GM23338 (cell line): ENCODE results near the gene PDS5A. TPM values are rescaled to one million over a fixed set of nuclear protein-coding genes. Genes with fewer than 3 reads are reported as not detected.

Source experiments
- ATAC-seq: fragments of 200-7000 bp; cut with Tn5 transposase; 3 replicates; pipeline ENCODE4 v1.9.1; 2020
- DNase-seq: peaks from one replicate; pipeline ENCODE4 v3.0.0-alpha.2; 2015; ENCODE audit warnings: low spot score
- H2AFZ ChIP-seq: fragments of 200-600 bp; sonication (generic); 2 replicates; pipeline ENCODE4 v1.8.0; 2016; ENCODE audit warnings: antibody characterized with exemption, mild to moderate bottlenecking, moderate library complexity
- H3F3A ChIP-seq: fragments of 200-600 bp; sonication (generic); replicated peaks from 2 replicates; pipeline ENCODE4 v1.8.0; 2017; ENCODE audit warnings: antibody characterized with exemption, mixed run types, low read depth
- H3K27ac ChIP-seq: fragments of 200-600 bp; sonication (generic); 2 replicates; pipeline ENCODE4 v1.6.1; 2016; ENCODE audit warnings: low read depth
- H3K27me3 ChIP-seq: fragments of 200-600 bp; sonication (generic); 2 replicates; pipeline ENCODE4 v1.8.0; 2016; ENCODE audit warnings: mild to moderate bottlenecking, mixed run types, moderate library complexity; ENCODE audit not compliant: insufficient read depth
- H3K36me3 ChIP-seq: fragments of 200-600 bp; sonication (generic); 2 replicates; pipeline ENCODE4 v1.8.0; 2016; ENCODE audit warnings: mild to moderate bottlenecking; ENCODE audit not compliant: insufficient read depth
- H3K4me1 ChIP-seq: fragments of 200-600 bp; sonication (generic); 2 replicates; pipeline ENCODE4 v1.8.0; 2016; ENCODE audit warnings: mild to moderate bottlenecking, moderate library complexity; ENCODE audit not compliant: insufficient read depth
- H3K4me2 ChIP-seq: fragments of 200-600 bp; sonication (generic); 2 replicates; pipeline ENCODE4 v1.7.1; 2017; ENCODE audit warnings: mixed run types
- H3K4me3 ChIP-seq: fragments of 200-600 bp; sonication (generic); 2 replicates; pipeline ENCODE4 v1.6.1; 2016; ENCODE audit warnings: mixed run types
- H3K79me2 ChIP-seq: fragments of 200-600 bp; sonication (generic); replicated peaks from 2 replicates; pipeline ENCODE4 v1.8.0; 2017; ENCODE audit warnings: mild to moderate bottlenecking; ENCODE audit not compliant: insufficient read depth
- H3K9me2 ChIP-seq: fragments of 200-600 bp; sonication (generic); 2 replicates; pipeline ENCODE4 v1.8.0; 2017; ENCODE audit not compliant: insufficient read depth
- H4K20me1 ChIP-seq: fragments of 200-600 bp; sonication (generic); replicated peaks from 2 replicates; pipeline ENCODE4 v1.8.0; 2017; ENCODE audit warnings: mild to moderate bottlenecking; ENCODE audit not compliant: insufficient read depth
- H3K27ac Mint-ChIP-seq: 2 replicates; pipeline ENCODE4 v1.8.0; 2020; ENCODE audit warnings: inconsistent platforms, mild to moderate bottlenecking, moderate library complexity, mixed read lengths
- H3K27me3 Mint-ChIP-seq: 3 replicates; pipeline ENCODE4 v1.8.0; 2022; ENCODE audit warnings: low read depth, mild to moderate bottlenecking, moderate library complexity, mixed read lengths, inconsistent platforms; ENCODE audit not compliant: insufficient read depth, poor library complexity
- H3K36me3 Mint-ChIP-seq: 3 replicates; pipeline ENCODE4 v1.8.0; 2021; ENCODE audit warnings: low read depth, mild to moderate bottlenecking, inconsistent platforms, moderate library complexity, mixed read lengths
- H3K4me1 Mint-ChIP-seq: 3 replicates; pipeline ENCODE4 v1.8.0; 2020; ENCODE audit warnings: mild to moderate bottlenecking, inconsistent platforms, mixed read lengths
- H3K4me3 Mint-ChIP-seq: 3 replicates; pipeline ENCODE4 v1.8.0; 2021; ENCODE audit warnings: moderate library complexity, mild to moderate bottlenecking, inconsistent platforms, mixed read lengths
- H3K9me3 Mint-ChIP-seq: 3 replicates; pipeline ENCODE4 v1.8.0; 2020; ENCODE audit warnings: moderate library complexity, mild to moderate bottlenecking, inconsistent platforms, mixed read lengths
- CREB1 ChIP-seq: fragments of 250-450 bp; sonication (Bioruptor Pico); IDR thresholded peaks from 2 replicates; pipeline ENCODE4 v1.5.0; 2020; ENCODE audit warnings: low read depth, mild to moderate bottlenecking, moderate library complexity
- ETS1 ChIP-seq: IDR thresholded peaks from 2 replicates; pipeline ENCODE4 v1.6.1; 2016; ENCODE audit warnings: antibody characterized with exemption
- EZH2 ChIP-seq: fragments of 200-600 bp; sonication (generic); IDR thresholded peaks from one replicate; pipeline ENCODE4 v1.8.0; 2017; ENCODE audit warnings: antibody characterized with exemption, mild to moderate bottlenecking, low read depth; ENCODE audit not compliant: unreplicated experiment
- JUNB ChIP-seq: IDR thresholded peaks from one replicate; pipeline ENCODE4 v1.6.1; 2016; ENCODE audit warnings: antibody characterized with exemption; ENCODE audit not compliant: unreplicated experiment
- NANOG ChIP-seq: IDR thresholded peaks from 2 replicates; pipeline ENCODE4 v1.6.1; 2016; ENCODE audit warnings: antibody characterized with exemption, borderline replicate concordance
- POLR2AphosphoS5 ChIP-seq: IDR thresholded peaks from 2 replicates; pipeline ENCODE4 v1.6.1; 2016; ENCODE audit warnings: antibody characterized with exemption, low read depth
- STAT1 ChIP-seq: IDR thresholded peaks from one replicate; pipeline ENCODE4 v1.6.1; 2016; ENCODE audit warnings: antibody characterized with exemption; ENCODE audit not compliant: unreplicated experiment
- ZNF114 ChIP-seq: fragments of 250-450 bp; sonication (Bioruptor Pico); IDR thresholded peaks from 2 replicates; pipeline ENCODE4 v1.5.0; 2020; ENCODE audit warnings: mild to moderate bottlenecking, moderate library complexity
- ZNF331 ChIP-seq: fragments of 250-450 bp; sonication (Bioruptor Pico); IDR thresholded peaks from 2 replicates; pipeline ENCODE4 v1.5.0; 2020; ENCODE audit warnings: low read depth, mild to moderate bottlenecking, moderate library complexity
- polyA plus RNA-seq: library from polyadenylated mRNA; unstranded; fragments of >200 nt; fragmentation: Nextera tagmentation; extraction: Ambion mirVana; gene quantifications from 2 replicates; pipeline ENCODE4 v1.2.1, GENCODE V29; 2016
- total RNA-seq: library from RNA; depleted of rRNA; stranded (reverse); fragments of >200 nt; shearing (Covaris generic); gene quantifications from 2 replicates; pipeline ENCODE4 v1.2.3, GENCODE V29; 2014
- TF ChIP-seq, protein P1 (sequence below): IDR thresholded peaks from one replicate; pipeline ENCODE4 v1.6.1; 2018; ENCODE audit warnings: antibody characterized with exemption; ENCODE audit not compliant: unreplicated experiment
- TF ChIP-seq, protein P2 (sequence below): fragments of 250-450 bp; sonication (Bioruptor Pico); IDR thresholded peaks from 2 replicates; pipeline ENCODE4 v1.5.0; 2020; ENCODE audit warnings: mild to moderate bottlenecking, moderate library complexity

PDS5A gene
- total and polyA plus RNA-seq, 2 experiments from 2014 or later: 22.1 to 91.9 TPM

DNA sequence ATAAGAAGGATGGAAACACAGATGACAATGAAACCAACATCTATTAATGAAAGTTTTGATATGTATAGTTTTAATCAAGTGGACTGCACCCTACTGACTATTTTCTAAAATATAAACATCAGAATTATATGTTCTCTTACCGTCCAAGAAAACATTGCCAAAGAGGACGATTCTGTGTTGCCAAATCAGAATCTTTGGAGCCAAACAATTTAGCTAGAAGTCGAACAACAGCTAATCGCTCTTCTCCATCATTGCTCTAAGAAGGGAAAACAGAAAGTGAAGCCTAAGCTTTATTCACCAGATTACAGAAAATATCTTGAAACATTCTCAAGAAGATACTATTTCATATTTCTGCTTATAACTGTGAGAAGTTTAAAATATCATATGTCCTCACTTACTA is 64.2 kb downstream of the PDS5A start (continued):
- no peak for TF ChIP-seq ZNF114 (CRISPR knock-in tag)
- TF ChIP-seq CREB1: no peak
- TF ChIP-seq, protein P1, sequence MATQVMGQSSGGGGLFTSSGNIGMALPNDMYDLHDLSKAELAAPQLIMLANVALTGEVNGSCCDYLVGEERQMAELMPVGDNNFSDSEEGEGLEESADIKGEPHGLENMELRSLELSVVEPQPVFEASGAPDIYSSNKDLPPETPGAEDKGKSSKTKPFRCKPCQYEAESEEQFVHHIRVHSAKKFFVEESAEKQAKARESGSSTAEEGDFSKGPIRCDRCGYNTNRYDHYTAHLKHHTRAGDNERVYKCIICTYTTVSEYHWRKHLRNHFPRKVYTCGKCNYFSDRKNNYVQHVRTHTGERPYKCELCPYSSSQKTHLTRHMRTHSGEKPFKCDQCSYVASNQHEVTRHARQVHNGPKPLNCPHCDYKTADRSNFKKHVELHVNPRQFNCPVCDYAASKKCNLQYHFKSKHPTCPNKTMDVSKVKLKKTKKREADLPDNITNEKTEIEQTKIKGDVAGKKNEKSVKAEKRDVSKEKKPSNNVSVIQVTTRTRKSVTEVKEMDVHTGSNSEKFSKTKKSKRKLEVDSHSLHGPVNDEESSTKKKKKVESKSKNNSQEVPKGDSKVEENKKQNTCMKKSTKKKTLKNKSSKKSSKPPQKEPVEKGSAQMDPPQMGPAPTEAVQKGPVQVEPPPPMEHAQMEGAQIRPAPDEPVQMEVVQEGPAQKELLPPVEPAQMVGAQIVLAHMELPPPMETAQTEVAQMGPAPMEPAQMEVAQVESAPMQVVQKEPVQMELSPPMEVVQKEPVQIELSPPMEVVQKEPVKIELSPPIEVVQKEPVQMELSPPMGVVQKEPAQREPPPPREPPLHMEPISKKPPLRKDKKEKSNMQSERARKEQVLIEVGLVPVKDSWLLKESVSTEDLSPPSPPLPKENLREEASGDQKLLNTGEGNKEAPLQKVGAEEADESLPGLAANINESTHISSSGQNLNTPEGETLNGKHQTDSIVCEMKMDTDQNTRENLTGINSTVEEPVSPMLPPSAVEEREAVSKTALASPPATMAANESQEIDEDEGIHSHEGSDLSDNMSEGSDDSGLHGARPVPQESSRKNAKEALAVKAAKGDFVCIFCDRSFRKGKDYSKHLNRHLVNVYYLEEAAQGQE: no peak
- TF ChIP-seq EZH2: no peak
- no peak for TF ChIP-seq JUNB
- no peak for TF ChIP-seq ZNF331 (CRISPR knock-in tag)

DNA sequence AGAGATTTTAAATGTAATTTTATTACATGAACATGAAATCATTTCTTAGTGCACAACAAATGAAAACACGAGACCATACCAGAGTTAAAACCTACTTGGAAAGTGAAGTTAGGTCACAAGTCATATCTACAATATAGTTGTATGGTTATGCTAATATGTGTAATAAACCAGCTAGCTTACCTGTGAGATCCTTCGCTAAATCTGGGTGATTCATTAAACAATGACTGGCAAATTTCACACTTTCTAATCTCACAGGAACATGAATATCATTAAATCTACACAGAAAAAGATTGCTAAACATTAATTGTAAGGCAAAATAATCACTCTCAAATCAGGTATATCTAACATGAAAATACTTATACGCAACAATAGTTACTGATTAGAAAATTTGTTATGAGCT is 67.6 kb downstream of the PDS5A start:
- peaks cover 4% of the 10 kb centered on the region for H3K36me3 ChIP-seq
- H2AFZ ChIP-seq: no peak overlapping the region
- no peak overlapping the region for H3K4me3 Mint-ChIP-seq
- H3K79me2 ChIP-seq: no peaks in the 10 kb centered on the region
- TF ChIP-seq ZNF114 (CRISPR knock-in tag): no peak
- no peak for TF ChIP-seq CREB1
- no peak for TF ChIP-seq POLR2AphosphoS5
- TF ChIP-seq NANOG: no peak
- TF ChIP-seq, protein P2, sequence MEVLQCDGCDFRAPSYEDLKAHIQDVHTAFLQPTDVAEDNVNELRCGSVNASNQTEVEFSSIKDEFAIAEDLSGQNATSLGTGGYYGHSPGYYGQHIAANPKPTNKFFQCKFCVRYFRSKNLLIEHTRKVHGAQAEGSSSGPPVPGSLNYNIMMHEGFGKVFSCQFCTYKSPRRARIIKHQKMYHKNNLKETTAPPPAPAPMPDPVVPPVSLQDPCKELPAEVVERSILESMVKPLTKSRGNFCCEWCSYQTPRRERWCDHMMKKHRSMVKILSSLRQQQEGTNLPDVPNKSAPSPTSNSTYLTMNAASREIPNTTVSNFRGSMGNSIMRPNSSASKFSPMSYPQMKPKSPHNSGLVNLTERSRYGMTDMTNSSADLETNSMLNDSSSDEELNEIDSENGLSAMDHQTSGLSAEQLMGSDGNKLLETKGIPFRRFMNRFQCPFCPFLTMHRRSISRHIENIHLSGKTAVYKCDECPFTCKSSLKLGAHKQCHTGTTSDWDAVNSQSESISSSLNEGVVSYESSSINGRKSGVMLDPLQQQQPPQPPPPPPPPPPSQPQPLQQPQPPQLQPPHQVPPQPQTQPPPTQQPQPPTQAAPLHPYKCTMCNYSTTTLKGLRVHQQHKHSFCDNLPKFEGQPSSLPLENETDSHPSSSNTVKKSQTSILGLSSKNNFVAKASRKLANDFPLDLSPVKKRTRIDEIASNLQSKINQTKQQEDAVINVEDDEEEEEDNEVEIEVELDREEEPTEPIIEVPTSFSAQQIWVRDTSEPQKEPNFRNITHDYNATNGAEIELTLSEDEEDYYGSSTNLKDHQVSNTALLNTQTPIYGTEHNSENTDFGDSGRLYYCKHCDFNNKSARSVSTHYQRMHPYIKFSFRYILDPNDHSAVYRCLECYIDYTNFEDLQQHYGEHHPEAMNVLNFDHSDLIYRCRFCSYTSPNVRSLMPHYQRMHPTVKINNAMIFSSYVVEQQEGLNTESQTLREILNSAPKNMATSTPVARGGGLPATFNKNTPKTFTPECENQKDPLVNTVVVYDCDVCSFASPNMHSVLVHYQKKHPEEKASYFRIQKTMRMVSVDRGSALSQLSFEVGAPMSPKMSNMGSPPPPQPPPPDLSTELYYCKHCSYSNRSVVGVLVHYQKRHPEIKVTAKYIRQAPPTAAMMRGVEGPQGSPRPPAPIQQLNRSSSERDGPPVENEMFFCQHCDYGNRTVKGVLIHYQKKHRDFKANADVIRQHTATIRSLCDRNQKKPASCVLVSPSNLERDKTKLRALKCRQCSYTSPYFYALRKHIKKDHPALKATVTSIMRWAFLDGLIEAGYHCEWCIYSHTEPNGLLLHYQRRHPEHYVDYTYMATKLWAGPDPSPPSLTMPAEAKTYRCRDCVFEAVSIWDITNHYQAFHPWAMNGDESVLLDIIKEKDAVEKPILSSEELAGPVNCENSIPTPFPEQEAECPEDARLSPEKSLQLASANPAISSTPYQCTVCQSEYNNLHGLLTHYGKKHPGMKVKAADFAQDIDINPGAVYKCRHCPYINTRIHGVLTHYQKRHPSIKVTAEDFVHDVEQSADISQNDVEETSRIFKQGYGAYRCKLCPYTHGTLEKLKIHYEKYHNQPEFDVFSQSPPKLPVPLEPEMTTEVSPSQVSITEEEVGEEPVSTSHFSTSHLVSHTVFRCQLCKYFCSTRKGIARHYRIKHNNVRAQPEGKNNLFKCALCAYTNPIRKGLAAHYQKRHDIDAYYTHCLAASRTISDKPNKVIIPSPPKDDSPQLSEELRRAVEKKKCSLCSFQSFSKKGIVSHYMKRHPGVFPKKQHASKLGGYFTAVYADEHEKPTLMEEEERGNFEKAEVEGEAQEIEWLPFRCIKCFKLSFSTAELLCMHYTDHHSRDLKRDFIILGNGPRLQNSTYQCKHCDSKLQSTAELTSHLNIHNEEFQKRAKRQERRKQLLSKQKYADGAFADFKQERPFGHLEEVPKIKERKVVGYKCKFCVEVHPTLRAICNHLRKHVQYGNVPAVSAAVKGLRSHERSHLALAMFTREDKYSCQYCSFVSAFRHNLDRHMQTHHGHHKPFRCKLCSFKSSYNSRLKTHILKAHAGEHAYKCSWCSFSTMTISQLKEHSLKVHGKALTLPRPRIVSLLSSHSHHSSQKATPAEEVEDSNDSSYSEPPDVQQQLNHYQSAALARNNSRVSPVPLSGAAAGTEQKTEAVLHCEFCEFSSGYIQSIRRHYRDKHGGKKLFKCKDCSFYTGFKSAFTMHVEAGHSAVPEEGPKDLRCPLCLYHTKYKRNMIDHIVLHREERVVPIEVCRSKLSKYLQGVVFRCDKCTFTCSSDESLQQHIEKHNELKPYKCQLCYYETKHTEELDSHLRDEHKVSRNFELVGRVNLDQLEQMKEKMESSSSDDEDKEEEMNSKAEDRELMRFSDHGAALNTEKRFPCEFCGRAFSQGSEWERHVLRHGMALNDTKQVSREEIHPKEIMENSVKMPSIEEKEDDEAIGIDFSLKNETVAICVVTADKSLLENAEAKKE (CRISPR knock-in tag): no peak
- no peak for TF ChIP-seq ZNF331 (CRISPR knock-in tag)
- no peak for TF ChIP-seq STAT1
- TF ChIP-seq ETS1: no peak
- TF ChIP-seq, protein P1: no peak
- no peaks in the 10 kb centered on the region for H3K27me3 Mint-ChIP-seq
- no peak overlapping the region for H3K27ac ChIP-seq
- no peaks in the 10 kb centered on the region for H3K4me1 ChIP-seq
- H3F3A ChIP-seq: no peaks in the 10 kb centered on the region
- no peaks in the 10 kb centered on the region for H3K9me2 ChIP-seq
- H4K20me1 ChIP-seq: no peaks in the 10 kb centered on the region
- peak overlapping the region; percentile 52; the same call in 1 of the 2 replicates for H3K27ac Mint-ChIP-seq
- H3K36me3 Mint-ChIP-seq: peaks cover 63% of the 10 kb centered on the region; the same call in 2 of the 3 replicates
- ATAC-seq (no peak), DNase-seq (no peak)
- H3K27me3 ChIP-seq: no peaks in the 10 kb centered on the region
- no peaks in the 10 kb centered on the region for H3K9me3 Mint-ChIP-seq
- no peak overlapping the region for H3K4me2 ChIP-seq
- no peak overlapping the region for H3K4me3 ChIP-seq
- no peaks in the 10 kb centered on the region for H3K4me1 Mint-ChIP-seq
